GM21515 (cell line): ENCODE data around the gene CTDSP2.
A peak's percentile ranks its signal among the peaks of the same experiment; 100 is the strongest.
"Not testable (repeated sequence)": the region's sequence is repeated elsewhere in the genome, so short reads cannot be mapped to it uniquely, and the experiment has no call there.

ENCODE experiments used
- ATAC-seq: cut with Tn5 transposase; IDR thresholded peaks from one replicate; pipeline ENCODE4 v1.9.1; 2021; ENCODE audit not compliant: unreplicated experiment

CTDSP2 gene

DNA sequence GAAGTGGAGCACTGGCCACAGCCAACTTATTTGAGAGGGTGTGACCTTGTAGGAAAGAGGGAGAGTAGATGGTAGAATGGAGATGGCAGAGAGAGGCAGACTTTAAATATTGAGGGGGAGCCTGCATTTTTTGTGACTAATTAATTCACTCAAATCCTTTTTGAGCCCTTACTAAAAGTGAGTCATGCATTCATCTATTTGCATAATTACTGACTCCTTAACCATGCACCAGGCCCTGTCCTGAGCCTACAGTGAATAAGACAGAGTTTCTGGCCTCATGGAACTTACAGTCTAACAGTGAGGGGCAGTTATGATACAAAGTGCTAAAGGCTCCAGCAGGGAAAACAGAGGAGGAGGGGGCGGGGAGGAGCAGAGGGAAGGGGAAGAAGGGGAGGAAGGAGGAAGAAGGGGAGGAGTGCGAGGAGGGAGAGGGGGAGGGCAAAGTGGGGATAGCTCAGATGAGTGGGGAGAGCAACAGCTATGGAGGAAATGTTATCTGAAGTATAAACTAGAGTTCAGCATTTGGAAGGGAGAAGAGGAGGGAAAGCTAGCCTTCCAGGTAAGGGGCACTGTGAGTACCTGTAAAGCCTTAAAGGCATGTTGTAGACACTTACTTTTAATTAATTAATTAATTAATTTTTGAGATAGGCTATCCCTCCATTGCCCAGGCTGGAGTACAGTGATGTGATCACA lies 7.5 kb upstream of the CTDSP2 start:
- ATAC-seq, result no peak

DNA sequence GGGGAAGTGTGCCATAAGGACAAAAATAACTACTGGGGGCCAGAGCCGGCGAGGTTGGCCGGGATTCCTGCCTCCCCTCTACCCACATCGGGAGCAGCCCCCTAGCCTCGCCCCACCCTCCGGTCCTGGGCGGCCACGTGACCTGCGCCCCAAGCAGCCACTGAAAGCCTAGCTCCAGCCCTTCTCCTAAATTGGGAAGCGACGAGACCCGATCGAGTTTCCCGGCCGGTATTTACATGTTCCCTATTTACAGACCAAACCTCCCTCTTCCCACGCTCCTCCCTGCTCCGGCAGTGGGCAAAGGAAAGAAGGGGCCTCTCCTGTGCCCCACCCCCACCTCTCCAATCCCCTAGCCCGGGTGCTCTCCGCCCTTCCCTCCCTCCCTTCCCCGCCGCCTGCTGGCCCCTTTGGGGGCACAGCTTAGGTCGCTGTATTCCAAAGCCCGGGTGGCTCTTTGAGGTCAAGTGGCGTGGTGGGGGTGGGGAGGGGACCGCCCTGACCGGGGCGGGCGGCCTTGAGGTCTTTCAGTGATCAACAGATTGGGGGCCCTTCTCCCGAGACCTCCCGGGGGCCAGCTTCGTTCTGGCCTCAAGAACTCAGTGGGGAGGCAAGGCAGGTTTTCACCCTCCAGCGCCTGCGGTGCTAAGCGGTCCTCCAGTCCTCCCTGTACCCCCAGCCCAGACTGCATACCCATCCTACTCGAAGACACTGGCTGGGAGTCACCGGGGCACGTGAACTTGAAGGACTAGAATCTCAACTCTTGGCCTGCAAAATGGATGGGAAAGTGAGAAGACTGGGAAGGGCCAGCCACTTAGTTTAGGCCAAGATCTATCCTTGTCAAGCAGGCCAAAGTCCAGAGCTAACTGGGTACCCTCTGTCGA lies 6.3 kb upstream of the CTDSP2 start:
- ATAC-seq, result no peak

DNA sequence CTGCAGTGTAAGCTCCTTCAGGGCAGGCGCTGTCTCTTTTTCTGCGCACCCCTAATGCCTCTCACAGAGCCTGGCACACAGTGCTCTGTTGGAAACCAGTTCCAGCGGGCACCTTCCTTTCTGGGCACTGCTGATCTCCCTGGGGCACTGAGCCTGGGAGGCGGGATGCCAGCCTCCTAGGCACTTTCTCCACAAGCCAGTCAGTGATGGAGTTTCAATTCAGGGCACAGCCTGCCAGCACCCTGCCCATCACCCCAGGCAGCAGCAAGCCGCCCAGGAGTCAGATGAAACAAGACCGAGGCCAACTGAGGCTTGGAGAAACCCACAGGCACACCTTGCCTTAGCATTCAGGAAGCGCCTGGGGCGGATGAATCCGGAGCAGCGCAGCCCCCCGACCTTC lies 5.7 kb upstream of the CTDSP2 start:
- ATAC-seq, result no peak

DNA sequence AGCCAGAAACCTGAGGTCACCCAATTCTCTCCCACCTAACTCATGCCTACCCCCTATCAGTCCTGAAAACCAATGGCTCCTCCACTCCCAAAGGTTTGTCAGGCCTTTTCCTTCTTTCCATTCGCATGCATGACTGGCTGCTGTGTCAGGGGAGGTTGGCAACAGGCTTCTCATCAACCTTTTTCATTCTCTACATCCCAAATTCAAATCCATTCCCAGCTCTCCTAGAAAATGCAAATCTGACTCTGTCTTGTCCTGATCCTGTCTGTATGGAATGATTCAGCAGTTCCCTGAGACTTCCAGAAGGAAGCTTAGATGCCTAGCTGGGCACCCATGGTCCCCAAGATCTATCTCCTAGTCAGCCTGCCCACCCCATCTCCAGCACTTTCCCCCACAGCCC lies 5.0 kb upstream of the CTDSP2 start:
- no peak for ATAC-seq

DNA sequence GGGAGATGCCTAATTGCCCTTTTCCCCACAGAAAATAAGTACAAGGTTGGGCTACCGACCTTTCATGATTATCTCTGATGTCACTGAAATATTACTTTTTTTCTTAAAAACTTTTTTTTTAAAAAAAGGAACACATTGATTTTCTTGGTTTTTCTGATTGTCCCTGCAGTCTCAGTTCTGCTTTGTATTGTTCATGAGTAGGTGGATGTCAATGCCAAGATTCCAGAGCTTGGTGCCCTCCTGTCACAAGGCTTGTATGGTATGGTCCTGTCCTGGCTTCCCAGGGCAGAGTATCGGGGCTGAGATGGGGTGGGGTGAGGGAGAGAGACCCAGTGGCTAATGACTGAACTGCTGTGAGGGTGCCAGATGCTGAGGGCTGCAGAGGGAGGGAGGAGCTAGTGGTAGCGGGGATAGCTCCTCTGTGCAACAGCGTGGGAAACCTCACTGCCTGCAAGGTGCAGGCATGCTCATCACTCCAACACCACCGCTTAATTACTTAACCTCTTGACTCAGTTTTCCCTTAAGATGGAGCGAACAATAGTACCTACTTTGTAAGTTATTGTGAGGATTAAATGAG lies 4.4 kb upstream of the CTDSP2 start:
- ATAC-seq, result no peak

DNA sequence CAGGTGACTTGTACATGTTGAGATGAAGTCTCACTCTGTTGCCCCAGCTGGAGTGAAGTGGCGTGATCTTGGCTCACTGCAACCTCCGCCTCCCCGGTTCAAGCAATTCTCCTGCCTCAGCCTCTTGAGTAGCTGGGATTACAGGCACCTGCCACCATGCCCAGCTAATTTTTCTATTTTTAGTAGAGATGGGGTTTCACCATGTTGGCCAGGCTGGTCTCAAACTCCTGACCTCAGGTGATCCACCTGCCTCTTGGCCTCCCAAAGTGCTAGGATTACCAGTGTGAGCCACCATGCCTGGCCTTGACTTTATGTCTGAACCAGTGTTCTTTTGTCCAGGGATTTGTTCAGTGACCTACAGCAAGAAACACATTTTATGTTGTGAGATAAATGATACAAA lies 2.9 kb upstream of the CTDSP2 start:
- not testable (repeated sequence) for ATAC-seq

DNA sequence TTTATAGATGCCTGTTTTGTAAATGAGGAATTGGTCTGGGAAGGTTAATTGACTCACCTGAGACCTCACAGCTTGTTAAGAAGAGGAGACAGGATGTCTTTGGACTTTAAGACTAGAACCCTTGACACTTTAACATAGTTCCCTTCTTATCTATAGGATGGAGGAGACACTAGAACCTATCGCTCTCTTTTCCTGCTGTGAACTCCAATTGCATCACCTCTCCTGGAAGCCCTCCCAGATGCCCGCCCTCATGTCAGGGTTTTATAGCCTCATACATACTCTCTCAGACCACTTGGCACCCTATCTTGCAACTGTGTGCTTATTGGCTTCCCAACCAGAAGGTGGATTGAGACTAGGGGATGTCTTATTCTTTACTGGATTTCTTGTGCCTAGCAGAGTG lies 2.5 kb upstream of the CTDSP2 start:
- ATAC-seq, result no peak

DNA sequence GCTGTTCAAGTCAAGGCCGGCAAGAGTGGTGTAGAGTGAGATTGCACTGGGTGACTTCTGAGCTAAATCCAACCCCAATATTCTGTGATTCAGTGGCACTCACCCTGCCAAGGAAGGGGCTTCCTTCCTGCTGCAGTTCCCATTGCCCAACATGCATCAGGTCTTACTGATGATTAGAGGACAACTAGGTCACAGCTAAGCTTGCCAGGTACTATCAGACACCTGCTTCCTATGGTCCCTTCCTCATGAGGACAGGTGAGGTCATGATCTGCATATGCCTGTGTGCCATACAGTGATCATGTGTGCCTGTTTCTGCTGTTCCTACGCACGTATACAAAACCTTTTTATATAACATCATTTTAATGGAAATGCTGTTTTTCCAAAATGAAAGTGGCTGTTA lies 1.7 kb upstream of the CTDSP2 start:
- ATAC-seq, result no peak

DNA sequence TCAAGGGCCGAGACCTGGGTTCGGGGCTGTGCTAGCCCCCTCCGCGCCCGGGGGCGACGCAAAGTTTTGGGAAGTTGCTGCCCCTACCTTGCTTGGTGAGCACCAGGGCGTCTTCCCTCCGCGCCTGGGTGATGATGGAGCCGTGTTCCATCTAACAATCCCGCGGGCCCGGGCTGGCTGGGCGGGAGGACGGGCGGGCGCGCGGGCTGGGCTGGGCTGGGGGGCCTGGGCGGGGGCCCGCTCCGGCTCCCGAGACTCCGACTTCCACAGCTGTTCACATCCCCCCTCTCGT lies 298 bp downstream of the CTDSP2 start:
- ATAC-seq, result no peak

DNA sequence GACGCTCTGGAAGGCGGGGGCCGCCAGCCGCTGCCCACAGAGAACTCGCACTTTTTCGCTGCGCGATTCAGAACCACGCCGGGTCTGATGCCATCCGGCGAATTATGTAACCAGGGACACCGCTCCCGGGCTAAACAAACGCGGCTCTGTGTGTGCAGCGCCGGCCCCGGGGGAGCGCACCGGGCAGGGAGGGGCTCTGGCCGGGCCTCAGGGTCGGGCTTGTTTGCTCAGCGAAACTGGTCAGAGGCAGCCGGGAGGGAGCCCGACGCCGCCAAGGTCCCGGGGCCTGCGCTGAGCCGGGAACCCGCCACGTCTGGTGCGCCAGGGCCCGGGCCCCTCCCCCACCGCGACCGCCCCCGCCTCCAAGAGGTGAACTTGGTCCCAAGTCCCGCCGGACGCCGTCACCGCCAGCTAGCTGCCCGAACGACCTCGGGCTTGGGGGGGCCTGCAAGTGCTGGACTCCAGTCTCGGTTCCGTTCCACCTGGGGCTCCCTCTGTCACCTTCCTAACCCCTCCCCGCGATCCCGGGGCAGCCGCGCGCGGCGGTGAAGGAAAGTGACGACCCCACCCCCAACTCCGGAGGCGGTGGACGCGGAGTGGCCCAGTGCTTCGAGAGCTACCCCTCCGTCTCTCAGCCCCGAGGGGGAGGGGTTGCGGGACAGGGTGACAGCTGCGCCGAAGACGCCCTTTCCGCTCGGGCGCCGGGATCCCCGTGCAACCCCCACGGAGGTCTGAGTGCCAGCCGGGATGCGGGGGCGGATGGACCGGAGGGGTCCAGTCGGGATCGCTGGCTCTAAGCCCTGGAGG lies 848 bp downstream of the CTDSP2 start:
- peak; percentile 24 for ATAC-seq

DNA sequence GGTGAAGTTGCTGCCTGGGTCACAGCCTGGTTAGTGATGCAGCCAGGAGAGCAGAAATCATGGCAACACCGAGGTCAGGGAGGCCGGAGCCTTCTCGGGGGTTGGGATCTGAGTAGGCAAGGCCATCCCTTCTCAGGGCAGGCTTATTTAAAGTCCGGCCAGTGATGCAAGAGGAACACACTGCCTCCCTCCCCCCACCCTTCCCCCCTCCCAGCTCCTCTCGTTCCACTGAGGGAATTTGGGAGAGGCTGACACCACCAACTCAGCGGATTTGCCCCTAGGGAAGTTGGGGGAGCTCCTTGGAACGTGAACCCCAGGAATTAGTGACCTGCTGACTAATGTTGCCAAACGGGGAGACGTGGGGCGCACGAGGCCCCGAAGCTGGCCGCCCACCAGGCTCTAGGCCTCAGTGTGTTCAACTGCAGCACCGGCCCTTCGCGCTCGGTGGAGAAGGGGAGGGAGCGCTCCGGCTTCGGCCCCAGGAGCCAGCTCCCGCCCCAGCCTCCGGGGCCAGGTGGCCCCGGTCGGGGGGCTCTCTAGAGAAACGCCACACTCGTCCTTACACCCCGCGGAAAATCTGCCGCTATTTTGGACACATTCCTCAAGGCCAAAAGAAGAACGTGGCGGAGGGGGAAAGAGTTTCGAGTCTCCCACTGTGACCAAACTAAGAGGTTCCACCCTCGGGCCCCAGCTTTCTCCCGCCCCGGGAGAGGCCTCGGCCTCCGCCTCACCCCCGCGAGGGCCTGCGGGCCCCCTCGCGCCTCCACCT lies 1.6 kb downstream of the CTDSP2 start:
- ATAC-seq, result peak; percentile 26

DNA sequence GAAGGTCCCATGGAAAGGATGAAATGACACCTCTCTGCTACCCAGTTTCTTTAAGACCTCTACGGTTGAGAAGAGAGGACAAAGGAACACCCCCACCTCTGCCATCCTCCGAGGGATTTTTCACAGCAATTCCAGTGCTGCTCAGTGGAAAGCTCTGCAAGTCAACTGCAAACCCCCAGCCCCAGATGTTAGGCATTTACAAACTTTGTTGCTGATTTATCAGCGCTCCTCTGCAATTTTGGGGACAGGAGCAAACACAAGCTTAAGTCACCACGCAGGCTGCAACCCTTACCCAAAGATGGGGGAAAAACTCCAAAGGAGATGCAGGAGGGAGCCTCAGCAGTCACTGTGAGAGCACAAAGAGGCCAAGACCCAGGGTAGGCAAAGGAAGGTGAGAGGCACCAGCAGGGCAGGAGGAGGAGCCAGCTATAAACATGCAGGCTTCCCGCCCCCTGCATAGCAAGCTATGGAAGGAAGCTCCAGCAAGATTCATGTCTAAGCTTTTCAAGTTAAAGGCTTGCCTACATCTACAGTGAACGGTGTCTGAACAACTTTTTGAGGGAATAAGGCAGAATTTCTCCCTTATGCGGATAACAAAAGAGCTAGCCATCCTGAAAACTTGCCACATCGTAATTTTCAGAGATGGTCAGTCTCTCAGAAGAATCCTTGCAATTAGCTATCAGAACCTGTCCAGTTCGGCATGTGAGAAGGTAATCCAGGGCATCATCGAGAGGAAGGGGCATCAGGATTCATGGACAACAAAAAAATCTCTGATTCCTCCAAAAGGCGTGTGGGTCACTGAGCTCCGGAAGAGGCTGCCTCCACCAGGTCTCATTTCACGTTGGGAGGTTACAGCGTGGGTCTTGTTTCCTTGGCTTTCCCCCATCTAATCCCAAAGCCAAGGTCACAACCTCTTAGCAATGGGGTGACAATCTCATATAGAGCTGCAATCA lies 3.9 kb downstream of the CTDSP2 start:
- no peak for ATAC-seq

DNA sequence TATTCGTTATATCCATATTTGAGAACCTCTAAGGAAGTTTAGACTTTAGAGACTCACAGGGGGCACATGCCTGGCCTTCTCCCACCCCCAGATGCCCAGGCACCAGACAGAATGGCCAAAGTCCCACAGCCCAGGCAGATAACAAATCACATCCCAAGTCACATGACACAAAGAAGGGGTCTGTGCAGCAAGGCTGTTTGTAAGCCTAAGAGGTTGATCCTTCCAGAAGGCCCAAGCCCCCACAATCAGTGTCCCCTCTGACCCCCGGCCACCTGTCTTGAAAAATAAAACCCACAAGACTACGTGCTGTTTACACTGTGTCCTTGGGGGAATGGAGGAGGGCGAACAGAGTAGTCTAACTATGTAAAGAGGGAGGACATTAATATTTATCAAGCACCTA lies 5.1 kb downstream of the CTDSP2 start:
- ATAC-seq, result no peak

DNA sequence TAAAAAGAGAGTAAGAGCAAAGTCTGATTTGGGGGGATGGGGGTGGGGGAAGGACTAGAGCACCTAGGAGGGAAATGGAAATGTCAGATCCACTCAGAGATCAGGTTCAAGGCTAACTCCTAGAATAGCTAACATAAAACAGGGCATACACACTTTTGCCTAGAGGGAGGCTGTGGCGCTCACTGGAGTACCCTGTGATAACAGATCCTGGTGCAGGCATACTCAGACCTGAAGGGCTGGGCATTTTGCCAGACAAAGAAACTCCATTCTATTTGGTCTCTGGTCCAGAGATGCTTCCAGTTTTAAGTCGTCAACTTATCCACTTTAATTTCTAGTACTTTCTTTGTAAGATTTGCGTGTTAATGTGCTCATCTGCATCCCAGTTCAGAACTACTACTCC lies 5.8 kb downstream of the CTDSP2 start:
- no peak for ATAC-seq

DNA sequence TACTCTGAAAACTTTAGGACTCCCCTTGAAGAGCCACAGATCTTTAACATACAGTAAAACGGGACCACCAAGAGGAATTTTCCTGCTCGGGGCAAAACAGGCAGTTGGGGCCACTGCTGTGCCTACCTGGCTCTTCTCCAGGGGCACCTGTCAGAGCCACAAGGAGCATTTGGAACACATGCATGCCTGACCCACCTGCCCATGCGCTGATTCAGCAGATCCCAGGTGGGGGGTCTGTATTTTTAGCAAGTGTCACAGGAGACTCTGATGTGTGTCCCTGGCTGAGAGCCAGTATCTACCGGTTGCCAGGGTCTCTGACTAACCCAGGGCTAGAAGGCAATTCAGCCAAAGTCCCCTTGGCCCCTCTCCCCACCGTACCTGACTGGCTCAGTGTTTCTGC lies 6.5 kb downstream of the CTDSP2 start:
- no peak for ATAC-seq

DNA sequence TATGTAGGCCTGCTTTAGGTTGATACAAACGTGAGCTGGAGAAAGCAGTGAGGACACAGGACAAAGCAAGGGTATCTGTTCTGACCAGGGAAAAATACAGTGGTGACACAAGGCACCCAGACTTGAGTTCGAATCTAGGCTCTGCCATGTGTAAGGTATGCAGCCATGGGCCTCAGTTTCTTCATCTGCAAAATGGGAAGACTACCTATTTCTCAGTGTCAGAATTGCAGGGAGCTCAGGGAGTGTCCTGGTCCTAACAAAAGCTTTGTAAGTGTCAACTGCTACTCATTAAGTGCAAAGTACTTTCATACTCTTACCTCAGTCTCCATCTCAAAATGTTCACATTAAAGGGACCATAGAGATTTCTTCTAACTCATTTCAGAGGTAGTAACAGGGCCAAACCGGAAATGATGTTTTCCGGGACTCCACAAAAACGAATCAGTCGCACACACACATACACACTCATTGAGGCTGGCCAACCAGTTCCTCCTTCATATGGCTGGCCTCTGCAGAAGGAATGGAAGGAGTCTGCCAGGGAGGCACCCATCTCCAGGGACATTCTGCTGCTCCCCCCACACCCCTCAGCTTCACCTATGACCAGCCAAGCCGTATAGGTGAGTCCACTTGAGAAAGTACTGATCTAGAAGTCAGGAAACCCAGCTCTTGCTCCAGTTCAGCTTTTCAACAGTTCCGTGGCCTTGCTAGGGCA lies 7.8 kb downstream of the CTDSP2 start:
- no peak for ATAC-seq

DNA sequence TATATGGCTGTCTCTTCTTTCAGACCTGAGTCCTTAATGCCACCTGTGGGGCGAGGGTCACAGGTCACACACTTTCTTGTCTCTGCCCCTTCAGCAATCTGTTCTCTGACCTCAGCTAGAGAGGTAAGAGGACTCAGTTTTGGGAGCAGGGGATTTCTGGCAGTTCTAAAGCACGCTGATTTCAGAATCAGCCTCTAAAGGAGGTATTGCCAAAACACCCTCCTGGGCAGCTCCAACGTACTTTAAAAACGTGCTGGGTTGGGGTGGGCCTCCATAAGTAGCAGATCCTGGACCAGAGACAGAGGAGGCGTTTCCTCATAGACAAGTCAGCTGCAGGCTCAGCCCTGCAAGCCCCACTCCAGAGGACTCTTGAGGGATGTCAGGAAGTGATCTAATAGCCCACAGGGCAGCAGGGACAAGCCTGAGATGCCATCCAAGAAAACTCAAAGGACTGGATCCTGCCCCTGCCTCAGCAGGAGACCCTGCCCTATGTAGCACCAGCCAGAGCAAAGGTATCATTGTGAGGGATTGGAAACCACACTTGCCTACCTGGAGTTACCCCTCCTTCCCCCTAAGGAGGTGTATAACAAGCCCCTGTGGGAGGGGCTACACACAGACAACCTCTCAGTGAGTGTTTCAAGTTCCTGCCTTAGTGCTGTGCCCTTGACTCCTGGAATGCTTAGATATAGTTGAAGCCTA lies 8.5 kb downstream of the CTDSP2 start:
- no peak for ATAC-seq
